Colonic mucosa (tissue), 4 donors: ENCODE measurements around the gene SACM1L. TPM values are rescaled to one million over a fixed set of nuclear protein-coding genes. Genes with fewer than 3 reads are reported as not detected.
A peak's percentile ranks its signal among the peaks of the same experiment; 100 is the strongest.

Experiments used
- DNase-seq: peaks from one replicate; pipeline ENCODE4 v3.0.0-alpha.2; 2020
- H3K27ac ChIP-seq: fragments of 200-600 bp; one replicate; pipeline ENCODE4 v1.8.0; 2021
- H3K27me3 ChIP-seq: fragments of 200-600 bp; one replicate; pipeline ENCODE4 v1.8.0; 2021
- H3K36me3 ChIP-seq: fragments of 200-600 bp; one replicate; pipeline ENCODE4 v1.8.0; 2021
- H3K4me1 ChIP-seq: fragments of 200-600 bp; one replicate; pipeline ENCODE4 v1.8.0; 2021; ENCODE audit warnings: mild to moderate bottlenecking
- H3K4me3 ChIP-seq: fragments of 200-600 bp; one replicate; pipeline ENCODE4 v1.8.0; 2021
- H3K9ac ChIP-seq, 2 donors: one replicate each; pipeline ENCODE4 v1.7.0; 2013; ENCODE audit warnings: control low read depth in 2 of 2, low read depth in 2 of 2, low read length in 2 of 2
- H3K9me3 ChIP-seq: fragments of 200-600 bp; one replicate; pipeline ENCODE4 v1.8.0; 2021
- intact Hi-C: fragments of 100-400 bp; cut with DNase I; formaldehyde crosslinking; loops from one replicate; pipeline ENCODE4 v1.14.1; 2022
- total RNA-seq, 2 donors: library from RNA; stranded (reverse); fragmentation: NEBNext Ultra II Directional in 1 of 2; extraction: Animal tissue kit (Norgen Biotek cat#: 25700) in 1 of 2; gene quantifications; one replicate each; pipeline ENCODE4 v1.2.1, GENCODE V29; 2021
- TF ChIP-seq, protein P1 (sequence below): fragments of 200-600 bp; IDR thresholded peaks from one replicate; pipeline ENCODE4 v1.8.0; 2022; ENCODE audit warnings: antibody characterized with exemption, mild to moderate bottlenecking
- donor health status: healthy.
- donor health status: DM: no; HTN: no; CAD: no.
- donor health status: DM: no; HTN: no; CAD: no.

Gene SACM1L
- total RNA-seq, 2 donors from 2014 or later: 47.2 TPM

GRCh38 chr3:45642731-45643152 is 46.5 kb upstream of the SACM1L start:
- Histone ChIP-seq H3K27ac (no peak overlapping the region), H3K4me3 (no peak overlapping the region), H3K4me1 (peaks cover 6% of the 10 kb centered on the region), H3K27me3 (no peaks in the 10 kb centered on the region), H3K36me3 (no peaks in the 10 kb centered on the region), H3K9me3 (no peaks in the 10 kb centered on the region), H3K9ac (peak overlapping the region in 1 of 2 donors; percentile 48)
- no peak for DNase-seq
- TF ChIP-seq, protein P1, sequence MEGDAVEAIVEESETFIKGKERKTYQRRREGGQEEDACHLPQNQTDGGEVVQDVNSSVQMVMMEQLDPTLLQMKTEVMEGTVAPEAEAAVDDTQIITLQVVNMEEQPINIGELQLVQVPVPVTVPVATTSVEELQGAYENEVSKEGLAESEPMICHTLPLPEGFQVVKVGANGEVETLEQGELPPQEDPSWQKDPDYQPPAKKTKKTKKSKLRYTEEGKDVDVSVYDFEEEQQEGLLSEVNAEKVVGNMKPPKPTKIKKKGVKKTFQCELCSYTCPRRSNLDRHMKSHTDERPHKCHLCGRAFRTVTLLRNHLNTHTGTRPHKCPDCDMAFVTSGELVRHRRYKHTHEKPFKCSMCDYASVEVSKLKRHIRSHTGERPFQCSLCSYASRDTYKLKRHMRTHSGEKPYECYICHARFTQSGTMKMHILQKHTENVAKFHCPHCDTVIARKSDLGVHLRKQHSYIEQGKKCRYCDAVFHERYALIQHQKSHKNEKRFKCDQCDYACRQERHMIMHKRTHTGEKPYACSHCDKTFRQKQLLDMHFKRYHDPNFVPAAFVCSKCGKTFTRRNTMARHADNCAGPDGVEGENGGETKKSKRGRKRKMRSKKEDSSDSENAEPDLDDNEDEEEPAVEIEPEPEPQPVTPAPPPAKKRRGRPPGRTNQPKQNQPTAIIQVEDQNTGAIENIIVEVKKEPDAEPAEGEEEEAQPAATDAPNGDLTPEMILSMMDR: no peak
- intact Hi-C loops: no loop called here

GRCh38 chr3:45644063-45644790 is 45.0 kb upstream of the SACM1L start:
- peaks cover 6% of the 10 kb centered on the region for H3K4me1 ChIP-seq
- H3K9ac ChIP-seq: no peak overlapping the region
- H3K27ac ChIP-seq: peak overlapping the region; percentile 27
- intact Hi-C loops: no loop called here
- H3K27me3 ChIP-seq: no peaks in the 10 kb centered on the region
- TF ChIP-seq, protein P1: no peak
- DNase-seq: no peak
- H3K9me3 ChIP-seq: no peaks in the 10 kb centered on the region
- H3K36me3 ChIP-seq: no peaks in the 10 kb centered on the region
- no peak overlapping the region for H3K4me3 ChIP-seq

DNA sequence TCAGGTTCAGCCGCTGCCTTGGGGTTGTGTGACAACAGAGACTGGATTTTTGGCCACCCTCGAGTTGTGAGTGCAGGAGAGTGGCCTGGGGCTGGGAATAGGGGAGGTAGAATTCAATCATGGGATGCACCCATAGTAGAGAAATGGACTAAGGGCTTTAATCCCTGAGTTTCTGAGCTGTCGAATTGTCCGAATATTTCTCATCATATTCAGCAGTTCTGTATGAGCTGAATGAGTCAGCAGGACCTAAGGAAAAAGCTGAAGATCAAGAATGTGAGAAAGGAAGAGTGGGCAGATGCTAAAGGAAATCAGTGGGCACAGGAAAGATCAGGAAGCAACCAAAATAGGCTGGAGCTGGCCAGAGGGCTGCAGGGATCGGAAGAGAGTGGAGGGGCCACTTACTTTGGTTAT is 44.4 kb upstream of the SACM1L start:
- H3K27ac ChIP-seq: peak overlapping the region; percentile 27
- TF ChIP-seq, protein P1: no peak
- H3K9me3 ChIP-seq: no peaks in the 10 kb centered on the region
- H3K4me1 ChIP-seq: peaks cover 6% of the 10 kb centered on the region
- H3K9ac ChIP-seq: no peak overlapping the region
- H3K27me3 ChIP-seq: no peaks in the 10 kb centered on the region
- DNase-seq: no peak
- H3K36me3 ChIP-seq: no peaks in the 10 kb centered on the region
- intact Hi-C loops: no loop called here
- H3K4me3 ChIP-seq: no peak overlapping the region

DNA sequence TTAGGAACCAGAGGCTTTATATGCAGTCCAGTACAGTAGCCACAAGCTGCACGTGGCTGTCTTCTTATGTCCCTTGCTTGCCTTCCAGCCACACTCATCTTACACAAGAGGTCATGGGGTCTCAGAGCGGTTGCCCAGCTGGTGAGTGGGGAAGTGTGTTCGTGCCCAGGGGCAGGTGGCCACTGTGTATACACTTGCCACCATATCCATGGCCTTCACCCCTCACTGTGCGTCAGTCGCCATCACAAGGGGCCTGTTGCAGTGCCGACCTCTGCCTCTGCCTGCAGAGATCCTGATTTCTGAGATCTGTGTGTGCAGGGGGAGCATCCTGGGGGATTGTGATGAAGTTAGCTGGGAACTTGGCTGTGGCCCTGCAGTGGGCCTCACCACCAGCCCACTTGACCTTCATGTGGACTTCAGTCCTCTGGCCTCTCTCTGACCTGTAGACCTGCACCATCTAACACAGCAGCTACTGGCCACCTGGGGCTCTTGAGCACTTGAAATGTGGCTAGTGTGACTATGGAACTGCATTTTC is 43.1 kb upstream of the SACM1L start:
- H3K9me3 ChIP-seq: no peaks in the 10 kb centered on the region
- H3K27ac ChIP-seq: peak overlapping the region; percentile 45
- no peaks in the 10 kb centered on the region for H3K36me3 ChIP-seq
- TF ChIP-seq, protein P1: no peak
- H3K4me3 ChIP-seq: no peak overlapping the region
- intact Hi-C loops: no loop called here
- DNase-seq: no peak
- no peaks in the 10 kb centered on the region for H3K27me3 ChIP-seq
- H3K9ac ChIP-seq: no peak overlapping the region
- peaks cover 6% of the 10 kb centered on the region for H3K4me1 ChIP-seq

DNA sequence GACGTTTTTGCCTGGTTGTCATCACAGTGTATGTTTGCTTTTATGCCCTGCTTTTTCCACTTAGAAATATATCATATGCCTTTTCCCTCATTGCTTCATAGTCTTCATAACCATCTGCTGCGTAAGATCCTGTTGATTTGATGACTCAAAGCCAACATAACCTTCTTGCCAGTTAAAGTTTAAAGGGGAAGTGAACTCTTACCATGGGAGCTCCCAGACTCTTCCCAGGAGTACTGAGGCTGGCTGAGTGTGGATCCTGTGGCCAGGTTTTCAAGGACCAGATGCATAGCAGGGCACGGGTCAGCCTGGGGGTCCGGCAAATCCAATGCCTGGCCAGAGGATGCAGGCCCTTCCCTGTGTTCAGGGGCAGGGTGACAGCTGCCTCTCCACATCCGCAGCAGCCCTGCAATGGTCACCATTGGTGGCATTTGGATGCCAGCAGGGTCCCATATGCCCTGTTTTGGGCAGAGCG is 42.0 kb upstream of the SACM1L start:
- intact Hi-C loops: no loop called here
- no peaks in the 10 kb centered on the region for H3K27me3 ChIP-seq
- no peak overlapping the region for H3K9ac ChIP-seq
- H3K4me3 ChIP-seq: no peak overlapping the region
- no peaks in the 10 kb centered on the region for H3K9me3 ChIP-seq
- no peaks in the 10 kb centered on the region for H3K36me3 ChIP-seq
- H3K4me1 ChIP-seq: peaks cover 6% of the 10 kb centered on the region
- peak overlapping the region; percentile 45 for H3K27ac ChIP-seq
- DNase-seq: peak; percentile 53
- TF ChIP-seq, protein P1: no peak
